H1 (cell line): Measurements from ENCODE around the gene MIB1. TPM values are rescaled to one million over a fixed set of nuclear protein-coding genes. Genes with fewer than 3 reads are reported as not detected.

Experiments used
- CHD7 ChIP-seq: fragments of 300-600 bp; sonication (generic); IDR thresholded peaks from 2 replicates; pipeline ENCODE4 v1.7.1; 2012; ENCODE audit warnings: low read length, moderate library complexity, mild to moderate bottlenecking, inconsistent platforms; ENCODE audit not compliant: insufficient replicate concordance
- HDAC6 ChIP-seq: IDR thresholded peaks from one replicate; pipeline ENCODE4 v1.7.1; 2012; ENCODE audit warnings: low read depth, mild to moderate bottlenecking, inconsistent platforms, low read length, moderate library complexity
- NRF1 ChIP-seq: IDR thresholded peaks from 2 replicates; pipeline ENCODE4 v1.6.1; 2011; ENCODE audit warnings: mild to moderate bottlenecking, low read depth, low read length, improper control_type of control experiment
- RBBP5 ChIP-seq: IDR thresholded peaks from 2 replicates; pipeline ENCODE4 v1.7.1; 2012; ENCODE audit warnings: low read depth, mild to moderate bottlenecking, inconsistent platforms, low read length, moderate library complexity, borderline replicate concordance
- polyA plus RNA-seq, 7 experiments: library from polyadenylated mRNA; depleted of rRNA in 3 of 7; stranded (reverse) in 5 of 7; unstranded in 2 of 7; fragments of >200 nt in 5 of 7; fragments of 200-250 nt in 2 of 7; gene quantifications; 1 replicate in 5 of 7; 2 replicates in 1 of 7; 4 replicates in 1 of 7; pipeline versions ENCODE4 v1.2.1 to v1.2.3, GENCODE V29; 2011 to 2013; ENCODE audit warnings: missing spikeins in 2 of 7, mixed read lengths in 2 of 7
- total RNA-seq: library from RNA; stranded (reverse); fragmentation: NEBNext Ultra II Directional; extraction: Animal tissue kit (Norgen Biotek cat#: 25700); gene quantifications from 2 replicates; pipeline ENCODE4 v1.2.1, GENCODE V29; 2021

Gene MIB1
- total and polyA plus RNA-seq, 2 of the 8 experiments (the other 6 are each of a cell fraction or from before 2014, with no cell fraction given): 8.2 to 60.3 TPM

- no peak for TF ChIP-seq RBBP5
- no peak for TF ChIP-seq CHD7
- no peak for TF ChIP-seq NRF1
- no peak for TF ChIP-seq HDAC6
Observed at GRCh38 chr18:21894619-21895367, 154.2 kb downstream of the MIB1 start (continued).
